ENCODE data around the gene AQP6. TPM values are rescaled to one million over a fixed set of nuclear protein-coding genes. Genes with fewer than 3 reads are reported as not detected.
"Not testable (repeated sequence)": the region's sequence is repeated elsewhere in the genome, so short reads cannot be mapped to it uniquely, and the experiment has no call there.

Gene AQP6
- total RNA-seq, 1 donor = 0.09 TPM

- no peak for DNase-seq (ENCODE audit: low read depth)
- no peak overlapping the region for H3K4me3 ChIP-seq (ENCODE audit: low read depth, low read length)
- TF ChIP-seq, protein P1, sequence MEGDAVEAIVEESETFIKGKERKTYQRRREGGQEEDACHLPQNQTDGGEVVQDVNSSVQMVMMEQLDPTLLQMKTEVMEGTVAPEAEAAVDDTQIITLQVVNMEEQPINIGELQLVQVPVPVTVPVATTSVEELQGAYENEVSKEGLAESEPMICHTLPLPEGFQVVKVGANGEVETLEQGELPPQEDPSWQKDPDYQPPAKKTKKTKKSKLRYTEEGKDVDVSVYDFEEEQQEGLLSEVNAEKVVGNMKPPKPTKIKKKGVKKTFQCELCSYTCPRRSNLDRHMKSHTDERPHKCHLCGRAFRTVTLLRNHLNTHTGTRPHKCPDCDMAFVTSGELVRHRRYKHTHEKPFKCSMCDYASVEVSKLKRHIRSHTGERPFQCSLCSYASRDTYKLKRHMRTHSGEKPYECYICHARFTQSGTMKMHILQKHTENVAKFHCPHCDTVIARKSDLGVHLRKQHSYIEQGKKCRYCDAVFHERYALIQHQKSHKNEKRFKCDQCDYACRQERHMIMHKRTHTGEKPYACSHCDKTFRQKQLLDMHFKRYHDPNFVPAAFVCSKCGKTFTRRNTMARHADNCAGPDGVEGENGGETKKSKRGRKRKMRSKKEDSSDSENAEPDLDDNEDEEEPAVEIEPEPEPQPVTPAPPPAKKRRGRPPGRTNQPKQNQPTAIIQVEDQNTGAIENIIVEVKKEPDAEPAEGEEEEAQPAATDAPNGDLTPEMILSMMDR (IDR thresholded peaks at IDR 0.05; ENCODE audit: insufficient read depth, low read length) = no peak
Measured at GRCh38 chr12:49980501-49981349, 8.0 kb downstream of the AQP6 start.

DNA sequence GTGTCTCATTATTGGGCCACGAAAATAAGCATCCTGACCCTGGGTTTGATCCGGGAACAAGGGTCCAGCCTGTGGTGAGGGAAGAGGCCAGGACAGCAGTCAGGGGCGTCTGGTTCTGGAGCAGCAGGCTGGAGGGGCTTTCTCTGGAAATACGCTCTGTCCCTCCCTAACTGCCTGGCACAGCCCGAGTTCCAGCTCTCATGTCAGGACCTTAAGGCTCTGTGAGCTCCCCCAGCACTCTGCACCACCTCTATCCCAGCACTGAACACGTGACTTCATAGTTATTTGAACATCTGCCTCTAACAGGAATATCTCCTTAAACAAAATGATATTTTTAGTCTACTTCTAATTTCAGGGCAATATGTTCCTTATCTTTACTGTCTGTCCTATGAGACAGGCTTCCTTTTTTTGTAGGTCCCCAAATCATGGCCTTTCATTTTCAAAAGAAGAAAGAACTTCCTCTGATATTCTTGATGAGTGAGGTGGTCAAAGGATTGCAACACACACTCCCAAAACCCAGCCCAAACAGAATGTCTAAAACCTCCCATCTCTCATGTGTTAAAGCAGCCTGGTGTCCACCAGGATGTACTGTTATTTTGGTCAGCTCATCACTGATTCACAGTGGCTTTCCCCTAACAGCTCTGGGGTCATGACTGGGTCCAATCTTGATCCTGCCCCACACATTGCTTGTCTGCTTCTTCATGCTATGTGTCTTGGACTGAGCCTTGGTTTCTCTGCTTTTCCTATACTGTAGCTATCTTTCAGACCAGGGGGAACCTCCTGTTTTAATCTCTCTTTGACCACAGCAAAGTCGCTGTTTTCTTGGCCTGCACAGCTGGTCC is 9.7 kb downstream of the AQP6 start:
- peak; percentile 32 for DNase-seq (ENCODE audit: low read depth)
- H3K4me3 ChIP-seq (ENCODE audit: low read depth, low read length) = no peak overlapping the region

GRCh38 chr12:49983892-49984291 is 11.1 kb downstream of the AQP6 start:
- peak overlapping the region; percentile 9 for H3K4me3 ChIP-seq (ENCODE audit: low read depth, low read length)
- DNase-seq (ENCODE audit: low read depth) = peak; percentile 89
- TF ChIP-seq, protein P1 (IDR thresholded peaks at IDR 0.05; ENCODE audit: insufficient read depth, low read length) = no peak

More for the DNA sequence above, 9.7 kb downstream of the AQP6 start:
- TF ChIP-seq, protein P1 (IDR thresholded peaks at IDR 0.05; ENCODE audit: insufficient read depth, low read length) = no peak

DNA sequence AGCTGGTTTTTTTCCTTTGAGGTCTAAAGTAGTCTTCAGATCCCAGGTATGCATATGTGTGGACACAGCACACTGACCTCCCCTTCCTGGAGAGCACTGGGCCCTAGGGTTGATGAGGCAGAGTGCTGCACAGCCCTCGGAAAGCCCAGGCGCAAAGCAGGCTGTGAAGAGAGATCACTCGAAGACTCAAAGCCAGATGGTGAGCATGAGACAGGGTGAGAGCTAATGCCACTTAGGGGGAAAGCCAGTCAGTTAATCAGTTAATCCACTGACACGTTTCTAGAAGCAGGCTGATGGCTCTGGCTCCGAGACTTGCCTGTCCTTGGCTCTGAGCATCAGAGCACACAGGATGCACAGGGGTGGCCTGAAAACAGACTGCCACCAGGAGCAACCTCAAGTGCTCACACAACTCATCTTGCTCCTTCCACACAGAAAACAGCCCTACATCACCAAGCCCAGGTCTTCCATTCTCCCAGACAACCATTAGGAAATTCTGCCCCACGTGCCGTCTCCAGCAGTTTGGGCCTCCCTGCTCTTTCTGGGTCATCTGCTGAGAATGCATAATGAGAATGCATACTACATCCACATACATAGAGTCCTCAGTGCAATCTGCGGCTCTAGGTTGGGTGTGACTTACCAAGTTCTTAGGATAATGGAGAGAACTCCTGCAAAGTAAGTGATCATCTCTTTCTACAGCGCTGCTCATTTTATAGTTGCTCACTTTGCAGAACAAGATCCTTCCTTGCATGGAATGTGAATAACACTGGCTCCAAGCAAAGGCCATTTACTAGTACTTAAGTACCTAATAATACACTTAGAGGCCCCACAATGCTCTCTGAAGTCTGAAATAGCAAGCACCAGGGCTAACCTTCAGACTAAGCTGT is 12.0 kb downstream of the AQP6 start:
- DNase-seq (ENCODE audit: low read depth) = no peak
- no peak overlapping the region for H3K4me3 ChIP-seq (ENCODE audit: low read depth, low read length)
- TF ChIP-seq, protein P1 (IDR thresholded peaks at IDR 0.05; ENCODE audit: insufficient read depth, low read length) = no peak

GRCh38 chr12:49985981-49986380 is 13.2 kb downstream of the AQP6 start:
- H3K4me3 ChIP-seq (ENCODE audit: low read depth, low read length) = no peak overlapping the region
- DNase-seq (ENCODE audit: low read depth) = no peak
- TF ChIP-seq, protein P1 (IDR thresholded peaks at IDR 0.05; ENCODE audit: insufficient read depth, low read length) = no peak

GRCh38 chr12:49986476-49986875 is 13.7 kb downstream of the AQP6 start:
- H3K4me3 ChIP-seq (ENCODE audit: low read depth, low read length); DNase-seq (ENCODE audit: low read depth): not testable (repeated sequence)
